ENCODE results near the gene CDH22. TPM values are rescaled to one million over a fixed set of nuclear protein-coding genes. Genes with fewer than 3 reads are reported as not detected.

The CDH22 gene, protein sequence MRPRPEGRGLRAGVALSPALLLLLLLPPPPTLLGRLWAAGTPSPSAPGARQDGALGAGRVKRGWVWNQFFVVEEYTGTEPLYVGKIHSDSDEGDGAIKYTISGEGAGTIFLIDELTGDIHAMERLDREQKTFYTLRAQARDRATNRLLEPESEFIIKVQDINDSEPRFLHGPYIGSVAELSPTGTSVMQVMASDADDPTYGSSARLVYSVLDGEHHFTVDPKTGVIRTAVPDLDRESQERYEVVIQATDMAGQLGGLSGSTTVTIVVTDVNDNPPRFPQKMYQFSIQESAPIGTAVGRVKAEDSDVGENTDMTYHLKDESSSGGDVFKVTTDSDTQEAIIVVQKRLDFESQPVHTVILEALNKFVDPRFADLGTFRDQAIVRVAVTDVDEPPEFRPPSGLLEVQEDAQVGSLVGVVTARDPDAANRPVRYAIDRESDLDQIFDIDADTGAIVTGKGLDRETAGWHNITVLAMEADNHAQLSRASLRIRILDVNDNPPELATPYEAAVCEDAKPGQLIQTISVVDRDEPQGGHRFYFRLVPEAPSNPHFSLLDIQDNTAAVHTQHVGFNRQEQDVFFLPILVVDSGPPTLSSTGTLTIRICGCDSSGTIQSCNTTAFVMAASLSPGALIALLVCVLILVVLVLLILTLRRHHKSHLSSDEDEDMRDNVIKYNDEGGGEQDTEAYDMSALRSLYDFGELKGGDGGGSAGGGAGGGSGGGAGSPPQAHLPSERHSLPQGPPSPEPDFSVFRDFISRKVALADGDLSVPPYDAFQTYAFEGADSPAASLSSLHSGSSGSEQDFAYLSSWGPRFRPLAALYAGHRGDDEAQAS
- polyA plus RNA-seq (2013, experiment 1 of 2) = 0.10 TPM
- 0.38 TPM for polyA plus RNA-seq (2013, experiment 2 of 2)

DNA sequence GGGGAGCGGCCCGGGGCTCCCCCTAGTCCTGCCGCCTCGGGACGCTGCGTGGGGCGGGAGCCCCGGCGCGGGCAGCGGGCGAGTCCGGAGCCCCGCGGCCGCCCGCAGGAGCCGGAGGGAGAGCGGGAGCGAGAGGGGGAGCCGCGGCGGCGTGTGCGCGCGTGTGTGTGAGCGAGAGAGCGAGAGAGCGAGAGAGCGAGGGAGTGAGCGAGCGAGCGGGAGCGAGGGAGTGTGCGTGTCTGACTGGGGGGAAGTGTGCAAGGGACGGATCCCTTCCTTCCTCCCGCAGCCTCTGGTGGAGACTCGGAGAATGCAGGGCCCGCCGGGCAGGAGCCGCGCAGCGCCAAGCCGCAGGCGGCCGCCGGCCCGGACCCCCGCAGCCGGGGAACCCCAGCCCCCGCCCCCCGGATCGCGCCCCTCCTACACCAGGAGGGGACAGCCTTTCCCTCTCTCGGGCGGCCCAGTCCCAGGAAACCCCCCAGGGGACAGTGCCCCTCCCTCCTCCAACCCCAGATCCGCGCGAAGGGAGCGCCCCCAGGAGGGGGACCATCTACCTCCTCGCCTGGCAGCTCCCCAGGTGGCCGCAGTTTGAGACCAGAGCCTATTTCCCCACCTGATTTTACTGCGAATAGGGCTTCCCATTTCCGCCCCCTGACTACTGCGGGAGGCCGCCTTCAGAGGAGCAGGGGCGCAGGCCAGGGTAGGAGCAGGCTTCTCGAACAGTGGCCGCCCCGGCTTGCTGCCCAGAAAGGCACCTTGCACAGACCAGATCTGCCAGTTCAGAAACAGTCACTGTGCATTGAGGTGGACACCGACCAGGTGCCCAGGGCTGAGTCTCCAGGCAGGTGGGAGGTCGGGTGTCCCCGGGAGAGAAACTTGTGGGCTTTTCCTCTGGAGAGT, at the start of gene CDH22:
Gene CDH22, minus strand, starts transcription at position 241 of the 900 bp plus-strand sequence. CDS start 57,204 bp downstream, outside the sequence.
- H3K9me3 ChIP-seq (ENCODE audit: insufficient read depth, low read depth, low read length) = no peaks in the 10 kb centered on the region
- no peaks in the 10 kb centered on the region for H3K36me3 ChIP-seq (ENCODE audit: insufficient read depth, low read length)
- H3K4me1 ChIP-seq (ENCODE audit: insufficient read depth, low read length) = peaks cover 3% of the 10 kb centered on the region; the same call in 1 of the 2 replicates
- H3K27me3 ChIP-seq (ENCODE audit: insufficient read depth, low read length) = peaks cover 99% of the 10 kb centered on the region
- no peak within 1 kb of the TSS for H3K9ac ChIP-seq (ENCODE audit: low read depth, low read length)
- H3K4me3 ChIP-seq (ENCODE audit: low read length) = peak within 1 kb of the TSS; percentile 57
- no peak within 1 kb of the TSS for H3K27ac ChIP-seq (ENCODE audit: low read depth, low read length)
- WGBS = 2% methylated on average over 74 of the region's 74 CpGs

DNA sequence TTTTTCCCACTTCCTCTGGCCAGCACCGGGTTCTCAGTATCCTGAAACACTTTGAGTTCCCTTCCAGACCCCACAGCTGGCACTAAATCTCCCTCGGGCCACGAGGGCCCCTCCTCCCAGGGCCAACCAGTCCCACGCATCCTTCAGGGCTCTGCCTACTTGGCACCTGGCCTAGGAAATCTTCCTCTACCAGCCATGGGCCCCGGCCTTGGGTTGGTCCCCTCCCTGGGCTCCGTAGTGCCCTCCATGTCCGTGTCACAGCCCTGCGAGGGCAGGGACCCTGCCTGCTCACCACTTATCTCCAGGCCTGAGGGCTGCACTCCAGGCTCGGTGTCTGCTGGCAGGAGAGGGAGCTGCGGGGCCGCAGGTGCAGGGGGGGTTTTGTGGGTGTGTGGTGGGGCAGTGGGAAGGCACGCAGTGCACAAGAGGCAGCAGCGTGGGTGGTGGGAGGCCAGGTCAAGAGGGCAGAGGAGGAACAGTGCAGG, 48.8 kb upstream of the CDH22 start:
- Histone ChIP-seq H3K27me3 (ENCODE audit: insufficient read depth, low read length) (no peaks in the 10 kb centered on the region), H3K27ac (ENCODE audit: low read depth, low read length) (no peak overlapping the region), H3K36me3 (ENCODE audit: insufficient read depth, low read length) (peaks cover 31% of the 10 kb centered on the region), H3K9ac (ENCODE audit: low read depth, low read length) (no peak overlapping the region), H3K9me3 (ENCODE audit: insufficient read depth, low read depth, low read length) (no peaks in the 10 kb centered on the region), H3K4me3 (ENCODE audit: low read length) (no peak overlapping the region), H3K4me1 (ENCODE audit: insufficient read depth, low read length) (no peaks in the 10 kb centered on the region)
- 90% methylated on average over 13 of the region's 13 CpGs for WGBS

DNA sequence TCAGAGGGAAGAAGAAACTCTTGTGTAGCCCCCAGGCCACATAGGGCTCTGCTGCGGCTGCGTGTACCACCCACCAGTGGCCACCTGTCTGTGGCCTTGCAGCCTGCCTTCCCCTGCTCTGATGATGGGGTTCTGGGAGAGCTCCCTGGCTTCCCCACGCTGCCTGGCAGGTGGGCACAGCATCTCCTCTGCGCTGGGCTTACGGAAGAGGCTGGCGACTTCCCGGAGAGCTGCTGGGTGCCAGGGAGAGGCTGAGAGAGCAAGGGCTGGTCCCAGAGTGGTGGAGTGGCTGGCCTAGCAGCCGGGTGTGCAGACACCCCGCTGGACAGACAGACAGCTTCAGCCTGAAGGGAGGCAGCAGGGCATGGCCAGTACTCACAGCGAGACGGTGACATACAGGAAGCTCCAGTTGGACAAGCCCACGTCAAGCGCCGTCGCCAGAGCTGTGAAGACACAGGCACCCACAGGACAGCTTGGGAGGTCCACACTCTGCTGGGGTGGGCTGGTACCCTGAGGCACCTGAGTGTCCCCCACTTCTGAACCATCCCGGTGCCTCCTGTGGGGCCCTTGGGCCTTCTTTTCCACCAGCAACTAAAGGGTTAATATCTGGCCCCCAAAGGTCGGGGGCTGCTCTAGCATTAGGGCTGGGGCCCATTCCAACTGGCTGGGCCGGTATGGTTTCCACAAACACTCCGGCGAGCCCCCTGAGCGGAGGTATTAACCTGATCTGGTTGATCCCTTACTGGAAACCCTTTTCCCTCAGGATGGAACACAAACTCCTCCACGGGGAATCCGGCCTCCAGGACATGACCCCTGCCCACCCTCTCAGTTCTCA, 48.1 kb upstream of the CDH22 start:
- H3K36me3 ChIP-seq (ENCODE audit: insufficient read depth, low read length) = peaks cover 26% of the 10 kb centered on the region
- H3K4me3 ChIP-seq (ENCODE audit: low read length) = no peak overlapping the region
- WGBS = 93% methylated on average over 23 of the region's 23 CpGs
- no peaks in the 10 kb centered on the region for H3K9me3 ChIP-seq (ENCODE audit: insufficient read depth, low read depth, low read length)
- H3K9ac ChIP-seq (ENCODE audit: low read depth, low read length) = no peak overlapping the region
- H3K27me3 ChIP-seq (ENCODE audit: insufficient read depth, low read length) = no peaks in the 10 kb centered on the region
- H3K27ac ChIP-seq (ENCODE audit: low read depth, low read length) = no peak overlapping the region
- peaks cover 5% of the 10 kb centered on the region; the same call in 1 of the 2 replicates for H3K4me1 ChIP-seq (ENCODE audit: insufficient read depth, low read length)

DNA sequence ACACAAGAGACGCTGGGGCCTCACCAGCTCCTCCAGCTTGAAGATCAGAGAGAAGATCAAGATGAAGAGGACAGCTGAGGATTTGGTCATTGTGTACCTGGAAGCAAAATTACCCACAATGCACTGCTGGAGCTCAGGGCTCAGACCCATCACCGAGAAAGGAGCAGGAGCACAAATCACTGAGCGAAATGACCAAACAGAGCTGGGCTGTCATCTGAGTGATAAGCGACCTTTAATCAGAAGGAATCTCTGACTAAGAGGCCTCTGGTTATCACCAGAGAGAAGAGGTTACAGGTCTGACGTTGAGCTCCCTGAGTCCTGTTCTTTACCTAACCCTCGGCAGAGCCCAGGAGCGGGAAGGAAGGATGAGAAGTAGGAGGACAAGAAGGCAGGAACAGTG, 47.5 kb upstream of the CDH22 start:
- Histone ChIP-seq H3K27me3 (ENCODE audit: insufficient read depth, low read length) (no peaks in the 10 kb centered on the region), H3K9me3 (ENCODE audit: insufficient read depth, low read depth, low read length) (no peaks in the 10 kb centered on the region), H3K36me3 (ENCODE audit: insufficient read depth, low read length) (peaks cover 23% of the 10 kb centered on the region), H3K27ac (ENCODE audit: low read depth, low read length) (no peak overlapping the region), H3K4me1 (ENCODE audit: insufficient read depth, low read length) (peaks cover 11% of the 10 kb centered on the region; the same call in 1 of the 2 replicates), H3K4me3 (ENCODE audit: low read length) (no peak overlapping the region), H3K9ac (ENCODE audit: low read depth, low read length) (no peak overlapping the region)
- 95% methylated on average over 7 of the region's 7 CpGs for WGBS

DNA sequence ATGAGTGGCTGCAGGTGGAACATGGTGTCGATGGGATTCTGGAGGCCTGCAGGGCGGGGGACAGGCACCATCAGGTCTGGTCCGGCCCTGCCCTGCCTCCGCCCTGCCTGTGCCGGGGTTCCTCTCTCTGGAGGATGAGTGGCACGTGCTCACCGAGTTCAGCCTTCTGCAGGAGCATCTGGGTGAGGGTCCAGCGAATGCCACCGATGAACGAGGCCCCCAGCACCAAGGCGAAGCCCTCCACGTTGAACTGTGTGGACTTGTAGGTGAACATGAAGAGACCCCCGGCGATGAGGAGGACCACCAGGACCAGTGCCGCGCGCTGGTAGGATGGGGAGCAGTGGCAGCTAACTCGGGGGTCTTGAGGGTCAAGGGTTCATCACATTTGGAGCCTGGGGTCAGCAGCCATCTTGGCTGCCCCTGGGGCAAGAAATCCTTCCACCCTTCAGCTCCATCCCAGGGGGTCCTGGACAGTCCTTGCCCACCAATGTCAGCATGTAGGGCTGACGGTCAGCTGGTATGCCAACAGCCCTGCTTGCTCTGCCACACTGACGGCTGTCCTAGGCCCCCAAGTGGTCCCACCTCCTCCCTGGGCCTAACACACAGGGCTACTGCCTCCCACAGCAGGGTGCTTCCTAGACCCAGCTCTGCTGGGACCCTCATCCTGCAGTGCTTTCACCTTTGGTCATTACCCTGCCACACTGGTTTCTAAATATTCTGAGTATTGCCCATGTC, 46.8 kb upstream of the CDH22 start:
- Histone ChIP-seq H3K4me1 (ENCODE audit: insufficient read depth, low read length) (peaks cover 18% of the 10 kb centered on the region; the same call in 1 of the 2 replicates), H3K27me3 (ENCODE audit: insufficient read depth, low read length) (no peaks in the 10 kb centered on the region), H3K27ac (ENCODE audit: low read depth, low read length) (no peak overlapping the region), H3K4me3 (ENCODE audit: low read length) (no peak overlapping the region), H3K9ac (ENCODE audit: low read depth, low read length) (no peak overlapping the region), H3K36me3 (ENCODE audit: insufficient read depth, low read length) (peaks cover 23% of the 10 kb centered on the region), H3K9me3 (ENCODE audit: insufficient read depth, low read depth, low read length) (no peaks in the 10 kb centered on the region)
- 95% methylated on average over 20 of the region's 20 CpGs for WGBS

DNA sequence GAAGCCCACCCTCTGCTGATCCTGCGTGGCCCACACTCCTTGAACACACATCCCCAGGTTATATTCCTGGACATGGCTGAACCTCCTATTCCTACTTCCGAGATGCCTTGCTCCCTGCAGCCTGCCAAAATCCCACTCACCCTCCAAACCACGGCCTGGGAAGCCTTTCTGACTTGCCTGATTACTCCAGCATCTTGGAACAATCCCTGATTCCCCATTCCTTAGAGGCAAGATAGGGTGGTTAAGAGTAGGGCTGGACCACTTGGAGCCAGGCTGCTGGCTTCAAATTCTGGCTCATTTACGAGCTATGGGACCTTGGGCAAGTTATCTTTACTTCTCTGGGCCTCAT, 45.9 kb upstream of the CDH22 start:
- Histone ChIP-seq H3K9me3 (ENCODE audit: insufficient read depth, low read depth, low read length) (no peaks in the 10 kb centered on the region), H3K4me3 (ENCODE audit: low read length) (no peak overlapping the region), H3K27me3 (ENCODE audit: insufficient read depth, low read length) (no peaks in the 10 kb centered on the region), H3K4me1 (ENCODE audit: insufficient read depth, low read length) (peaks cover 26% of the 10 kb centered on the region; the same call in 1 of the 2 replicates), H3K27ac (ENCODE audit: low read depth, low read length) (no peak overlapping the region), H3K36me3 (ENCODE audit: insufficient read depth, low read length) (peaks cover 23% of the 10 kb centered on the region), H3K9ac (ENCODE audit: low read depth, low read length) (no peak overlapping the region)
- WGBS = 93% methylated on average over 4 of the region's 4 CpGs

DNA sequence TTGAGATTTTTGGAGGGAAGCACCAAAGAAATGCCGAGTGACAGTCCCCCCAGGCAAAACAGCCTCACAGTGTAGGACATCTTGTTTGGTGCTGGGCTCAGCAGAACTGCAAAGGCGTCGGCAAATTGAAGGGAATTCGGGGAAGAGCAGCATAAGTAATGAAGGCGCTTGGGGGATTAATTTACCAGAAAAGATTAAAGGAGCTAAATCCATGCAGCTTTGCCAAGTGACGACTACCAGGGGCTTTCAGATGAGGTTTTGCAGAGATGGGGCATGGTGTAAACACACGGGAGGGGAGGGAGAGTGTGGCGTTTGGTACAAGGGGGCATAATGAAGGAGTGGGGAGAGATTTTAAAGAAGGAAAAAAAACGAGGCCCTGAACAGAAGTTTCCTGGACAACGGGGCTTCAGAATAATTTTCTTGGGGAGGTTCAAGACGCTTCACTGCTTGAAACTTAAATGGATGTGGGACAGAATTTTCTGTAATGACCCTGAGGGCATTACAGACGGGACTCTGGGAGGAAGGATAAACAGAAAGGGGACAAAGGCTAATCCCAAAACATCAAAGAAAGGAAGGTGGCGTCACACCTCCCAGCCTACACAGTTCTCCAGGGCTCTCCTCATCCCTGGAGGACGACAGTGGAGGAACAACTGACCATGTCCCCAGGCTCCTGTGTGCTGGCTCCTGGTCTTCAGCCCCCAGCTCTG, 45.4 kb upstream of the CDH22 start:
- Histone ChIP-seq H3K4me1 (ENCODE audit: insufficient read depth, low read length) (peaks cover 29% of the 10 kb centered on the region), H3K9me3 (ENCODE audit: insufficient read depth, low read depth, low read length) (no peaks in the 10 kb centered on the region), H3K27ac (ENCODE audit: low read depth, low read length) (no peak overlapping the region), H3K36me3 (ENCODE audit: insufficient read depth, low read length) (peaks cover 23% of the 10 kb centered on the region), H3K27me3 (ENCODE audit: insufficient read depth, low read length) (no peaks in the 10 kb centered on the region), H3K9ac (ENCODE audit: low read depth, low read length) (no peak overlapping the region), H3K4me3 (ENCODE audit: low read length) (no peak overlapping the region)
- WGBS = 84% methylated on average over 14 of the region's 14 CpGs

DNA sequence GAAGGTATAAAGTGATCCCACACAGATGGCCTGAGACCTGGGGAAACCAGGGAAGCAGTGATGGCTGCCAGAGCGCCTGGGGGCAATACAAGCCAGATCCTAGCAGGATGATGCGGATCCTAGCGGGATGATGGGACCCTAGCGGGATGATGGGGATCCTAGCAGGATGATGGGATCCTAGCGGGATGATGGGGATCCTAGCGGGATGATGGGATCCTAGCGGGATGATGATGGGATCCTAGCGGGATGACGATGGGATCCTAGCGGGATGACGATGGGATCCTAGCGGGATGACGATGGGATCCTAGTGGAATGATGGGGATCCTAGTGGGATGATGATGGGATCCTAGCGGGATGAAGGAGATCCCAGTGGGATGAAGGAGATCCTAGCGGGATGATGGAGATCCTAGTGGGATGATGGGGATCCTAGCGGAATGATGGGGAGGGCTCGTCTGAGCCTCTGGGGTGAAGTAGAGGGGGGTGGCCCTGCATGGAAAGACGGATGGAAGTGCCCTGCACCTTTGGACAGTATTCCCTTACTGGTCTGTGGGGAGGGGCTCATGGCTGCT, 44.2 kb upstream of the CDH22 start:
- no peak overlapping the region for H3K9ac ChIP-seq (ENCODE audit: low read depth, low read length)
- 90% methylated on average over 18 of the region's 18 CpGs for WGBS
- H3K27ac ChIP-seq (ENCODE audit: low read depth, low read length) = no peak overlapping the region
- no peak overlapping the region for H3K4me3 ChIP-seq (ENCODE audit: low read length)
- no peaks in the 10 kb centered on the region for H3K9me3 ChIP-seq (ENCODE audit: insufficient read depth, low read depth, low read length)
- H3K36me3 ChIP-seq (ENCODE audit: insufficient read depth, low read length) = peaks cover 20% of the 10 kb centered on the region
- H3K27me3 ChIP-seq (ENCODE audit: insufficient read depth, low read length) = no peaks in the 10 kb centered on the region
- peaks cover 31% of the 10 kb centered on the region for H3K4me1 ChIP-seq (ENCODE audit: insufficient read depth, low read length)

All from HUES64 (cell line).